Stimulated activated CD4-positive, alpha-beta T cell treated with anti-CD3 and anti-CD28 coated beads, Interleukin-4, amount 100 ng/mL, for 1 hour (primary cell): Measurements from ENCODE around the gene ISM2.

Source experiments
- DNase-seq: peaks from one replicate; pipeline ENCODE4 v3.0.0-alpha.2; 2020

The ISM2 gene

GRCh38 chr14:77505031-77505430, 6.4 kb upstream of the ISM2 start:
- DNase-seq = no peak

- DNase-seq = no peak
These were observed 4.5 kb upstream of the ISM2 start for GRCh38 chr14:77503138-77503537.

- no peak for DNase-seq
These were observed 3.6 kb upstream of the ISM2 start for GRCh38 chr14:77502109-77502782.

- DNase-seq = no peak
These were observed 440 bp upstream of the ISM2 start for GRCh38 chr14:77498984-77499527.

- no peak for DNase-seq
These were observed 3.3 kb downstream of the ISM2 start for GRCh38 chr14:77495334-77495733.

- DNase-seq = no peak
These were observed 7.6 kb downstream of the ISM2 start for GRCh38 chr14:77491056-77491455.

GRCh38 chr14:77490347-77490986, 8.1 kb downstream of the ISM2 start:
- no peak for DNase-seq

- DNase-seq = no peak
These were observed 9.6 kb downstream of the ISM2 start for GRCh38 chr14:77489041-77489440.

- no peak for DNase-seq
These were observed 10.1 kb downstream of the ISM2 start for GRCh38 chr14:77488558-77488957.

- DNase-seq = no peak
These were observed 12.5 kb downstream of the ISM2 start for GRCh38 chr14:77485901-77486678.

GRCh38 chr14:77485256-77485655, 13.4 kb downstream of the ISM2 start:
- no peak for DNase-seq

GRCh38 chr14:77482422-77482821, 16.2 kb downstream of the ISM2 start:
- DNase-seq = no peak

GRCh38 chr14:77478796-77479195, 19.8 kb downstream of the ISM2 start:
- no peak for DNase-seq

GRCh38 chr14:77478029-77478428, 20.6 kb downstream of the ISM2 start:
- DNase-seq = no peak

- DNase-seq = no peak
These were observed 23.0 kb downstream of the ISM2 start for GRCh38 chr14:77475432-77476115.

GRCh38 chr14:77474479-77475177, 24.0 kb downstream of the ISM2 start:
- DNase-seq = no peak

GRCh38 chr14:77473921-77474320, 24.7 kb downstream of the ISM2 start:
- no peak for DNase-seq

- no peak for DNase-seq
These were observed 28.3 kb downstream of the ISM2 start for GRCh38 chr14:77470224-77470870.

- DNase-seq = no peak
These were observed 29.1 kb downstream of the ISM2 start for GRCh38 chr14:77469539-77469938.

GRCh38 chr14:77469067-77469505, 29.5 kb downstream of the ISM2 start:
- no peak for DNase-seq

- DNase-seq = no peak
These were observed 30.8 kb downstream of the ISM2 start for GRCh38 chr14:77467801-77468200.
